GM18499 (cell line): Measurements from ENCODE around the gene TMCC1.
"Not testable (repeated sequence)": the region's sequence is repeated elsewhere in the genome, so short reads cannot be mapped to it uniquely, and the experiment has no call there.

Source experiments
- ATAC-seq: cut with Tn5 transposase; IDR thresholded peaks from one replicate; pipeline ENCODE4 v1.9.1; 2021; ENCODE audit warnings: moderate number of reproducible peaks; ENCODE audit not compliant: insufficient read depth, unreplicated experiment

The TMCC1 gene

GRCh38 chr3:129616291-129616690, 277.2 kb downstream of the TMCC1 start:
- ATAC-seq = no peak

GRCh38 chr3:129615751-129616281, 277.7 kb downstream of the TMCC1 start:
- ATAC-seq = no peak

GRCh38 chr3:129614927-129615363, 278.6 kb downstream of the TMCC1 start:
- no peak for ATAC-seq

GRCh38 chr3:129614435-129614834, 279.1 kb downstream of the TMCC1 start:
- ATAC-seq = no peak

- no peak for ATAC-seq
These were observed 280.2 kb downstream of the TMCC1 start for GRCh38 chr3:129613367-129613740.

GRCh38 chr3:129612534-129613366, 280.8 kb downstream of the TMCC1 start:
- no peak for ATAC-seq

GRCh38 chr3:129611812-129612533, 281.5 kb downstream of the TMCC1 start:
- ATAC-seq = no peak

GRCh38 chr3:129611446-129611800, 282.1 kb downstream of the TMCC1 start:
- ATAC-seq = no peak

GRCh38 chr3:129610794-129611445, 282.6 kb downstream of the TMCC1 start:
- ATAC-seq = not testable (repeated sequence)

- ATAC-seq = no peak
These were observed 283.2 kb downstream of the TMCC1 start for GRCh38 chr3:129610276-129610675.

- ATAC-seq = no peak
These were observed 283.8 kb downstream of the TMCC1 start for GRCh38 chr3:129609591-129610182.

GRCh38 chr3:129608936-129609590, 284.4 kb downstream of the TMCC1 start:
- no peak for ATAC-seq

- ATAC-seq = no peak
These were observed 285.2 kb downstream of the TMCC1 start for GRCh38 chr3:129608087-129608935.

GRCh38 chr3:129607391-129608068, 286.0 kb downstream of the TMCC1 start:
- no peak for ATAC-seq

GRCh38 chr3:129606636-129607390, 286.7 kb downstream of the TMCC1 start, which contains the start of gene PLXND1:
Gene PLXND1 (minus strand): TSS chr3:129606676. CDS start chr3:129606639, 37 bp downstream.
- ATAC-seq = no peak

- ATAC-seq = no peak
These were observed 287.4 kb downstream of the TMCC1 start for GRCh38 chr3:129605922-129606635.
